Heart left ventricle (tissue), 16 donors: Measurements from ENCODE around the gene SLC7A5. TPM values are rescaled to one million over a fixed set of nuclear protein-coding genes. Genes with fewer than 3 reads are reported as not detected.
"Not testable (repeated sequence)": the region's sequence is repeated elsewhere in the genome, so short reads cannot be mapped to it uniquely, and the experiment has no call there.

Experiments
- ATAC-seq, 4 donors: fragments of 200-7000 bp; cut with Tn5 transposase; one replicate each; pipeline ENCODE4 v1.9.1; 2020 to 2022; ENCODE audit warnings: moderate library complexity in 4 of 4, mild to moderate bottlenecking in 3 of 4, moderate number of reproducible peaks in 1 of 4
- DNase-seq, 5 donors: peaks; one replicate each; pipeline ENCODE4 v3.0.0-alpha.2; 2020
- H3K27ac ChIP-seq, 12 donors: fragments of 200-600 bp; sonication (generic) in 4 of 12; one replicate each; pipeline versions ENCODE4 v1.5.0 to v1.8.0; 2016 to 2022; ENCODE audit warnings: mild to moderate bottlenecking in 2 of 12
- H3K27me3 ChIP-seq, 9 donors: fragments of 200-600 bp; sonication (generic) in 2 of 9; one replicate each; pipeline versions ENCODE4 v1.5.1 to v1.8.0; 2016 to 2022; ENCODE audit warnings: mild to moderate bottlenecking in 3 of 9
- H3K36me3 ChIP-seq, 9 donors: fragments of 200-600 bp; sonication (generic) in 2 of 9; one replicate each; pipeline versions ENCODE4 v1.5.0 to v1.8.0; 2018 to 2022; ENCODE audit warnings: mild to moderate bottlenecking in 2 of 9
- H3K4me1 ChIP-seq, 12 donors: fragments of 200-600 bp; sonication (generic) in 4 of 12; one replicate each; pipeline versions ENCODE4 v1.5.0 to v1.8.0; 2016 to 2022; ENCODE audit warnings: mild to moderate bottlenecking in 3 of 12
- H3K4me3 ChIP-seq, 12 donors: fragments of 200-600 bp; sonication (generic) in 4 of 12; one replicate each; pipeline versions ENCODE4 v1.5.0 to v1.8.0; 2017 to 2022; ENCODE audit warnings: mild to moderate bottlenecking in 9 of 12, moderate library complexity in 4 of 12
- H3K9me3 ChIP-seq, 12 donors: fragments of 200-600 bp; sonication (generic) in 4 of 12; one replicate each; pipeline versions ENCODE4 v1.5.0 to v1.8.0; 2016 to 2022; ENCODE audit warnings: mild to moderate bottlenecking in 1 of 12
- CTCF ChIP-seq, 12 donors: fragments of 200-600 bp; sonication (generic) in 4 of 12; IDR thresholded peaks; one replicate each; pipeline versions ENCODE4 v1.5.0 to v1.8.0; 2018 to 2022; ENCODE audit warnings: antibody characterized with exemption in 12 of 12, mild to moderate bottlenecking in 5 of 12
- WGBS, 4 donors: extraction: QIAGEN DNeasy Blood & Tissue Kit in 2 of 4; methylation state at CpG; one replicate each; pipeline versions ENCODE4 v1.1.5 to v1.1.7; 2013 to 2018; 5-methylcytosine and 5-hydroxymethylcytosine counted together
- intact Hi-C, 10 donors: fragments of 100-400 bp; cut with DNase I; formaldehyde crosslinking; loops; one replicate each; pipeline versions ENCODE4 v1.11.1 to v1.14.2; 2022
- polyA plus RNA-seq, 2 donors: library from polyadenylated mRNA; stranded (reverse); fragments of 200-250 nt; gene quantifications; one replicate each; pipeline ENCODE4 v1.2.3, GENCODE V29; 2013
- total RNA-seq, 9 donors: library from RNA; depleted of rRNA in 2 of 9; stranded (reverse); fragments of >200 nt in 2 of 9; fragmentation: NEBNext Ultra II Directional in 3 of 9; extraction: Animal tissue kit (Norgen Biotek cat#: 25700) in 3 of 9; gene quantifications; one replicate each; pipeline versions ENCODE4 v1.1.0 to v1.2.4, GENCODE V29; 2016 to 2023
- donor health status: ischemic (EF 13 %, LVEDD 7.1; RV severe dilation, severe dysfunction).
- donor health status: healthy with polysubstance abuse.
- donor health status: DM: no; HTN: yes; CAD: no.
- donor health status: DM: no; HTN: no; CAD: no.
- donor health status: ischemic (EF 25% LVEDD 6.9; RV normal size, moderate dysfunction).
- donor health status: ischemic (EF 25% LVEDD 5.7; RV mildly dilated, moderate dysfunction).
- donor health status: healthy.
- donor health status: DM: yes; HTN: yes; CAD: no.
- donor health status: ischemic (EF 35%, LVEDD 5.7; RV mildly dilated, moderate dysfunction).
- donor health status: nonischemic (EF 11% LVEDD 7.7; RV severe dilation, severe dysfunction).
- donor health status: DM: yes; HTN: yes; CAD: no.
- donor health status: PGD.
- donor health status: ischemic (EF 29% LVEDD 5.4; RV normal size, mild dysfunction).
- donor health status: nonischemic (EF 23%, LVEDD 6.1; RV moderate dilation, normal function).

The SLC7A5 gene
- total and polyA plus RNA-seq, 11 donors = 1.7 to 12.2 (median 3.2) TPM

GRCh38 chr16:87911106-87911763 lies 41.9 kb upstream of the SLC7A5 start:
- H3K27me3 ChIP-seq, intact Hi-C loops, H3K9me3 ChIP-seq, H3K36me3 ChIP-seq: not testable (repeated sequence)
- peak; percentile 84 to 94 (median 90) for DNase-seq
- H3K4me1 ChIP-seq = peaks cover 0 to 19% (median 8%) of the 10 kb centered on the region in 12 donors
- H3K4me3 ChIP-seq = peak overlapping the region in 1 of 12 donors; percentile 15
- 23 to 43% (median 29%) methylated on average over 21 to 23 of the region's 23 CpGs for WGBS, 4 donors
- peak; percentile 93 to 96 (median 94) for ATAC-seq
- H3K27ac ChIP-seq = peak overlapping the region in 10 of 12 donors; percentile 37 to 89 (median 81)

DNA sequence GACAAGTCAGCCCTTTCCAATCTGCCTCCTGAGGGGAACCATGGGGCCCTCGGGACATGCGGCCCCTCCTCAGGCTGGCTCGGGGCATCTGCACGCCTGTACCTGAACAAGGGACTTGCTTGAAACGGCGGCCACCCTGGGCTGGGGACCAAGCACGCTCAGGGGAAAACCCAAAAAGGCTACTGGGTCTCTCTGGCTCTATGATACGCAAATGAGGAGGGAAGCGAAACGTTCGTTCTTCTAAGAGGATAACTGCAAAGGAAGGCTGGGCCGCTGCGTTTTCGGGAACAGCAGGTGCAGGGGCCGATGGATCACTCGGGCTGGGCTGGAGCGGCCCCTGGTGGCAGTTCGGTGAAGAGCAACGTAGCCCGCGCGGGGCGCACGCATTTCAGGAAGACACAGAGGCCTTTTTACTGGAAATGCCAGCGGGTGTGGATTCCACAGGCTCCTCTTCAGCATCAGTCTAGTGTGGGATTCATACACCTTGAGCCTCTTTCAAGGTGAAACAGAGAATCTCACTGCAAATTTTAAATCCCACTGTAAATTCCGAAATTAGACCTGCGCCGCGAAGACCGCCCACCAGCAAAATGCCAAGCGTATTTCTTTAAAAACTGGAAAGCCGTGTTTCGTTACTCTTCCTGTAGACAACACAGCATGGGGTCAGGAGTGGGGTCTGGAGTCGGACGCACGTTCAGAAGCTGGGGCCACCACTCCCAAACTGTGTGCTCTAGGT lies 40.1 kb upstream of the SLC7A5 start:
- intact Hi-C loops = loop anchor here in 6 of 10 donors (1.0 to 10.0 kb wide), 9 partner anchors 37 to 135 kb away; no protein-coding TSS in a partner anchor
- not testable (repeated sequence) for H3K27ac ChIP-seq, H3K9me3 ChIP-seq, H3K36me3 ChIP-seq, H3K27me3 ChIP-seq, H3K4me3 ChIP-seq
- DNase-seq (peak; percentile 59 to 85 (median 72)), ATAC-seq (peak in 3 of 4 donors; percentile 17 to 36 (median 19))
- peak; percentile 75 to 92 (median 86) for TF ChIP-seq CTCF (IDR thresholded peaks at IDR 0.05)
- peaks cover 0 to 19% (median 8%) of the 10 kb centered on the region in 12 donors for H3K4me1 ChIP-seq
- WGBS, 4 donors = 30 to 45% (median 34%) methylated on average over 28 to 36 of the region's 36 CpGs

DNA sequence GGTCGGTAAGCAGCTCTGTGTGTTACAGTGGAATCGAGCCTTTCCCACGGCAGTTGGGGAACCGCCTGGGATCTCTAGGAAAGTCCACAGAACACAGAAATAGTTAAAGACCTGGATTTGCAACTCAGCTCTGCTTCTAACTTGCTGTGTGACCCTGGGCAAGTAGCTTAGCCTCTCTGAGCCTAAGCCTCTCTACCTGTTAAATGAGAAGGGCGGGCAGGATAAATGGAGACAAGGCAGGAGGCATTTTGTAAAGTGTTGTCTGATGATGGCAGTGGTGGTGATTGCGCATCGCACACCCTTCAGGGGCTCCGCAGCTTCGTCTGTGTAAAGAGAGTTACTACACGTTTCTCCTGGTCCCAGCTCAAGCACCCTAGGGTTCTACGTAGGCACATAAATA lies 38.8 kb upstream of the SLC7A5 start:
- DNase-seq = not testable (repeated sequence)
- 81 to 90% (median 87%) methylated on average over 11 of the region's 11 CpGs for WGBS, 4 donors

DNA sequence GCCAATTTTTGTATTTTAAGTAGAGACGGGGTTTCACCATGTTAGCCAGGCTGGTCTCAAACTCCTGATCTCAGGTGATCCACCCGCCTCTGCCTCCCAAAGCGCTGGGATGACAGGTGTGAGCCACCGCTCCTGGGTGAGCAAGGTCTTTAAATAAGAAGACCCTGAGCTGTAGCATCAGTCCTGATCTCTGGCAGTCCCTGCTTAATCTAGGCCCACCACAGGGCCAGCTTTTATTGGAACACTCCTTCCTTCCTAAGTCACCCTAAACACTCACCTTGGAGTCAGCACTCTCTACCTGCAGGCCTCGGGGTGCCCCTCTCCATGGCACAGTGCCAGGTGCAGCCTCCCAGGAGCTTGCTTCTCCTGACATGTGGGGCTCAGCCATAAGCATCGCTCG lies 36.2 kb upstream of the SLC7A5 start:
- intact Hi-C loops = loop anchor here in 6 of 10 donors (5.0 to 10.0 kb wide), 6 partner anchors 33 to 131 kb away; no protein-coding TSS in a partner anchor
- ATAC-seq, H3K4me1 ChIP-seq, DNase-seq, H3K4me3 ChIP-seq, H3K27me3 ChIP-seq, H3K27ac ChIP-seq, H3K9me3 ChIP-seq, H3K36me3 ChIP-seq: not testable (repeated sequence)
- 91 to 96% (median 92%) methylated on average over 7 of the region's 7 CpGs for WGBS, 4 donors

More for the DNA sequence above, 38.8 kb upstream of the SLC7A5 start:
- not testable (repeated sequence) for H3K27ac ChIP-seq, H3K36me3 ChIP-seq, ATAC-seq, H3K9me3 ChIP-seq, H3K27me3 ChIP-seq, H3K4me3 ChIP-seq
- H3K4me1 ChIP-seq = peaks cover 0 to 19% (median 8%) of the 10 kb centered on the region in 12 donors
- intact Hi-C loops = loop anchor here in 6 of 10 donors (2.0 to 10.0 kb wide), 7 partner anchors 36 to 133 kb away; no protein-coding TSS in a partner anchor

DNA sequence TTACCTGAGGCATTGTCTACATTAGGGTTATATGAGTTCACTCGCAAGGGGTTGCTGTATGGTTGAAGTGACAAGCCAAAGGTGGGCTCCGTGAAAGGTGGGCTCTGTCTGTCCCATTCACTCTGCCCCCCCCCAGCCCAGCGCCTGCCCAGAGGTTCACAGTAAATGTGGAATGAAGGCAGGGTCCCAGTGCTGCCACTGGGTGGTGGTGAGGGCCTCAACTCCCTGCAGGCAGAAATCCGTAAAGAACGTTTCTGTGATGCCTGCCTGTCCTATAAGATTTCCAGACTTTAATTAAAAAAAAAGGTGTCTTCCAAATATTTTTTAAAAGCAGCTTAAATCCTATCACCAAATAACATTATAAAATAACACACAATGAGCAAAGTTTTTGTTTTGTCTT lies 35.7 kb upstream of the SLC7A5 start:
- not testable (repeated sequence) for H3K4me1 ChIP-seq, H3K27me3 ChIP-seq, H3K4me3 ChIP-seq, H3K9me3 ChIP-seq, DNase-seq, ATAC-seq, H3K27ac ChIP-seq, H3K36me3 ChIP-seq
- intact Hi-C loops = loop anchor here in 6 of 10 donors (5.0 to 10.0 kb wide), 6 partner anchors 33 to 130 kb away; no protein-coding TSS in a partner anchor
- 70 to 79% (median 76%) methylated on average over 3 to 5 of the region's 5 CpGs for whole genome bisulfite sequencing, 4 donors

GRCh38 chr16:87900489-87900888 lies 31.2 kb upstream of the SLC7A5 start:
- H3K27ac ChIP-seq, DNase-seq, ATAC-seq, H3K27me3 ChIP-seq, H3K9me3 ChIP-seq, H3K4me3 ChIP-seq, H3K36me3 ChIP-seq: not testable (repeated sequence)
- peaks cover 0 to 25% (median 0%) of the 10 kb centered on the region in 12 donors for H3K4me1 ChIP-seq
- intact Hi-C loops = loop anchor here in 3 of 10 donors (10.0 kb wide), 3 partner anchors 46 to 126 kb away; no protein-coding TSS in a partner anchor
- 83 to 90% (median 85%) methylated on average over 12 of the region's 12 CpGs for WGBS, 4 donors
